NCI-H82 (cell line): ENCODE data around the gene DYRK1B.
"Not testable (repeated sequence)": the region's sequence is repeated elsewhere in the genome, so short reads cannot be mapped to it uniquely, and the experiment has no call there.

Experiments
- DNase-seq: peaks from one replicate; lab custom pipeline; 2025; lab: John Stamatoyannopoulos, UW

DYRK1B gene

DNA sequence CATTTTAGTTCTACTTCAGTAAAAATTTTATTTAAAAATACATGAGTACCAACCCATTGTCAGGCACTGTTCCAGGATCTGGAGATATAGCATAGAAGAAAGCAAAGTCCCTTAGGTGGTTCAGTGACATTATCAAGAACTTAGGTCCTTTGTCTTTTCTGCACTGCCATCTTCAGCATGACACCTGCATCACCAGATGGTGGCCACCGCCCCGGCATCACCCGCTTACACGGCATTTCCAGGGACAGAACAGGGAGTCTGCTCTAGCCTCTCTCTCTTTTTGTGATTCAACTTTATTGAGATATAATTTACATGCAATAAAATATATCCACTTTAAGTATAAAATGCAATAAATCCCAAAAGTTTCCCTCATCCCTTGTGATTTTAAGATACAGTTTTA is 23.5 kb downstream of the DYRK1B start:
- peak; percentile 15 for DNase-seq

GRCh38 chr19:39809368-39809767 is 24.6 kb downstream of the DYRK1B start:
- DNase-seq = no peak

DNA sequence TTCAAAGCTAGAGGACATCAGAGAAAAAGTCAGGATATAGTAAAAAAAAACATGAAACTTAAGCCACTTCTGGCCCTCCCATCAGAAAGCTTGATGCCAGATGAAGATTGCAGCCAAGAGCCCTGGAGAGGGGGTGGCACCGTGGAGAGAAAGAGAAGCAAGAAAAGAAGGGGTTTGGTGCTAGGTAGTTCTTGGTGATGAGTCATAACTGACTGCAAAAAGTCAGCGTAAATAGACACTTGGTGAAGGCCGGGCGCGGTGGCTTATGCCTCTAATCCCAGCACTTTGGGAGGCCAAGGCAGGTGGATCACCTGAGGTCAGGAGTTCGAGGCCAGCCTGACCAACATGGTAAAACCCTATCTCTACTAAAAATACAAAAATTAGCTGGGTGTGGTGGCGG is 25.3 kb downstream of the DYRK1B start:
- not testable (repeated sequence) for DNase-seq

GRCh38 chr19:39807846-39808364 is 26.1 kb downstream of the DYRK1B start:
- no peak for DNase-seq

GRCh38 chr19:39805104-39805503 is 28.9 kb downstream of the DYRK1B start:
- DNase-seq = no peak

DNA sequence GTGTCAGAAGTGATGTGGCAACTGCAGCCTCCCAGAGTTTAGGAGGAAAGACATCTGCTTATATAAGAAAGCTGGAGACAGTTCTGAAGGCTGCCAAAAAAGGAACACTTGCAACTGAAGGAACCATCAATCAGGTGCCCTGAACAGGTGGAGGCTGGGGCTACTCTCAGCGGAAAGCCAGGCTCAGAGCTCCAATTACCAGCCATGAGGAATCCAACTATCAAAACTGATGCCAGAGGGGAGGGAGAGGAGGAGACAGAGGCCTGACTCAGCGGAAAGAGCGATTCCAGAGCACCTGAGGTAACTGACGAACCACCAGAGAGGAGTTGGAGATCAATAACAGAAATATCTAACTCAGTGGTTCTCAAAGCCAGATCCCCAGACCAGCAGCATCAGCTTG is 31.0 kb downstream of the DYRK1B start:
- no peak for DNase-seq

- DNase-seq = no peak
Measured at GRCh38 chr19:39797083-39797482, 36.9 kb downstream of the DYRK1B start.

- DNase-seq = no peak
Measured at GRCh38 chr19:39796000-39796498, 37.9 kb downstream of the DYRK1B start.

DNA sequence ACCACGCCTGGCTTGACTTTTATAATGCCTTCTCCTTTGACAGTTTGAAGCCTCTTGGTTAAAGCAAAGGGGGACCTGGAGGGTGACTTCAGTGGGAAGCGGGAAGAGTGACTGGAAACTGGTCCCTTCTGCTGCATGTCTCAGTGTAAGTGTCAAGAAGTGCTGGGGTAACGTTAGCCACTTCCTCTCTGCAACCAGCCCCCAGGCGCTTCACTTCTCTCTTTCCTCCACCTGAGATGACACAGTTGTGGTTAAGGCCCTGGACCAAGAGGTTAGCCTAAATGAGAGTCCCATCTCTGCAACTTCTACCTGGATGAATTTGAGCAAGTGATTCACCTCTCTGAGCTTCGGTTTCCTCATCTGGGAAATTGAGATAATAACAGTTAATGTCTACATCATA is 39.0 kb downstream of the DYRK1B start:
- no peak for DNase-seq

DNA sequence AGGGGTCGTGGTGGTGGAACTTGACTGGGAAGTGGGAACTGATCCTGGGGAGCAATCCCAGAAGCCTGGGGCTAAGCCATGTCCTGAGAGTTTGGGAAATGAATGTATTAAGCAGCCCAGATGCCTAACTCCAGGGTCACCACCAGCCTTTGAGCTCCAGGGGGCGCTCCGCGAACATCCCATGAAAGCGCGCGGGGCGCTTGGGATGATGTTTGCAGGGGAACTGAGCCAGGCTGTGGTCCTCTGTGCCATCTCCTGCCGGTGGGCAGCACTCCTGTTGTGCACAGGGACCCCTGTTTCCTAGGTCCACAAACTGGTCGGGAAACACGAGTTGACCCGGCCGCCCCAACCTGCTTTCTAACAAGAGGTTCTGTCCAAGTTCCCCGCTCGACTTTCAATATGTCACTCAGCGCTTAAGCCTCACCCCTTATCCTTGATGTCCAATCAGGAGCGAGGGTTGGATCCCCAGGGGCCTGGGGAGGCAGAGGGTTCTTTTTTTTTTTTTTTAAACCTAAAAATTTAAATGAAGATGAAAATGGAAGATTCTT is 40.9 kb downstream of the DYRK1B start:
- DNase-seq = peak; percentile 89

DNA sequence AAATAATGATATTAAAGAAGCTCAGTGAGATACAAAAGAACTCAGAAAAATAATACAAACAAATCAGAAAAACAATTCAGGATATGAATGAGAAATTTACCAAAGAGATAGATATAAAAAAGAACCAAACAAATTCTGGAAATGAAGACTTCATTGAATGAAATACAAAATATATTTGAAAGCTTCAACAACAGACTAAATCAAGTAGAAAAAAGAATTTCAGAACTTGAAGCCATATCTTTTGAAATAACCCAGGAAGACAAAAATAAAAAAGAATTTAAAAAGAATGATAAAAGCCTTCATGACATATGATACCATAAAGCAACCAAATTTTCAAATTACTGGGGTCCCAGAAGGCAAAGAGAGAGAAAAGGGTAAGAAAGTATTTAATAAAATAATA is 45.7 kb downstream of the DYRK1B start:
- no peak for DNase-seq

DNA sequence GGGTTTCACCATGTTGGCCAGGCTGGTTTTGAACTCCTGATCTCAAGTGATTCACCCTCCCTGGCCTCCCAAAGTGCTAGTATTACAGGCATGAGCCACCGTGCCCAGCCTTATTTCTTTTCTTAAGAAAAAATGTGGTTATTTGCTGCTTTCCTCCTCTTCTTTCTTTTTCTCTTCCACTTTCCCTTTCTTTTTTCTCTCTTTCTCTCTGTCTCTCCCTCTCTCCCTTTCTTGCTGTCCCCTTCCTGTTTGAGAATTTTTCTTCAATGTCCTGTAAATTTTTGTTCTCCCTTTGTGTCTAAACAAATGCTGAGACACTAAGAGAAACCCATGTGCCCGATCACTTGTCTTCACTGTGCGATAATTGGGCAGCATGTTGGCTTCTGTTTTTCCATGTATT is 53.1 kb downstream of the DYRK1B start:
- no peak for DNase-seq

DNA sequence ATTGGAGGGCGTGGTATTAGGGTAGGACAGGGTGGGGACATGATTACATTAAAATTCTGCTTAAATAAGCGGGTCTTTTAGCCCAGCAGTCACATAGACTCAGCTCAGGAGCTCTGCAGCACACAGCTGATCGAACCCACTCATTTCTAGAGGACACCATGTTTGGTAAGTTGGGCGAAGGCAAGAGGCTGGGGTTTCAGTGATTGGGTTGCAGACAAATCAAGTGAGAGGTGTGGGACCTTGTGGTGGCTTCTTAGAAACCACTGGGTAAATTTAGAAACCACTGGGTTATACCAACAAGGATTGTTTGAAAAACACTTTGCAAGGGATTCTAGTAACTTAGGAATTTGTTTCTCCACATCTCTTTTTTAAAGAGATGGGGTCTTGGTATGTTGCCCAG is 55.2 kb downstream of the DYRK1B start, which contains the start of gene LEUTX:
LEUTX (plus strand) TSS at position 92 of the 400 bp plus-strand sequence; CDS start at position 159, 67 bp downstream.
- DNase-seq = no peak
